Measurements from ENCODE around the gene MT1B. TPM values are rescaled to one million over a fixed set of nuclear protein-coding genes. Genes with fewer than 3 reads are reported as not detected.

Gene MT1B
- total and polyA plus RNA-seq, 2 donors from 2014 or later = not detected

DNA sequence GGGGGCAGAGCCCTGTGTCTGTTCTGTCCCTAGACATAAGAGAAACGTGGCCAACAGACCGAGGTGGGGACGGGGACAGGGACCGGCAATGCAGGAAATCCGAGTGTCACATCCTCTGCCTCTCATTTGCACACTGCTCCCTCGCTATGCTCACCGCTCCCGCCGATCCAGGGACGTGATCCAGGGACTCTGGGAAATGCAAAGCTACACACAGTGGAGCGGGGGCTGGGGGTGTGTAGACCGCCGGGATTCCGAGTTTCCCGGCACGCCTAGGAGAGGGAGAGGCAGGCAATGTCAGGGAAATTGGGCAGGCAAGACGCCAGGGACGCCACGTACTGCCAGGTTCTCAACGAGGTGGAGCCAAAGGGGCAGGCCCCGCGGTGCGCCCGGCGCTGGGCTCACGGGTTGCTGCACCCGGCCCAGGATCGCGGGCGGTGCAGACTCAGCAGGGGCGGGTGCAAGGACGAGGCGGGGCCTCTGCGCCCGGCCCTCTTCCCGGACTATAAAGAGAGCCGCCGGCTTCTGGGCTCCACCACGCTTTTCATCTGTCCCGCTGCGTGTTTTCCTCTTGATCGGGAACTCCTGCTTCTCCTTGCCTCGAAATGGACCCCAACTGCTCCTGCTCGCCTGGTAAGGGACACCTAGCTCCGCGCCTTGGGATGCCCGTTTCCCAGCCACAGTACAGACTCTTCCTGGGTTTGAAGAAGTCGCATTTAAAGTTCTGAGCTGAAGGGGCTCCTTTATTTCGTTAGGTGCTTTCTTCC is 30.4 kb downstream of the MT1B start, which contains the start of gene MT1X:
MT1X (plus strand) TSS at position 532 of the 764 bp plus-strand sequence; CDS start at position 603, 71 bp downstream.
- H3K4me1 ChIP-seq (ENCODE audit: control insufficient read depth in 2 of 3, insufficient read depth in 2 of 3, low read depth in 1 of 3, low read length in 3 of 3) = peaks cover 0 to 9% (median 5%) of the 10 kb centered on the region in 3 donors
- H3K27ac ChIP-seq (ENCODE audit: low read depth in 2 of 2, low read length in 2 of 2) = peak within 1 kb of the TSS; percentile 39 to 71
- no peaks in the 10 kb centered on the region for H3K36me3 ChIP-seq (ENCODE audit: control insufficient read depth in 2 of 3, insufficient read depth in 3 of 3, low read length in 3 of 3)
- no peaks in the 10 kb centered on the region for H3K27me3 ChIP-seq (ENCODE audit: control insufficient read depth, insufficient read depth, low read length)
- peak within 1 kb of the TSS; percentile 50 to 94 (median 57) for H3K9ac ChIP-seq (ENCODE audit: low read length in 3 of 3)
- peak; percentile 87 to 98 (median 93) for DNase-seq
- H3K9me3 ChIP-seq (ENCODE audit: control insufficient read depth in 2 of 3, insufficient read depth in 1 of 3, low read length in 3 of 3) = no peaks in the 10 kb centered on the region
- no peak for FAIRE-seq
- peak within 1 kb of the TSS; percentile 71 to 94 (median 91) for H3K4me3 ChIP-seq (ENCODE audit: low read length in 3 of 3)
- TF ChIP-seq, protein P1, sequence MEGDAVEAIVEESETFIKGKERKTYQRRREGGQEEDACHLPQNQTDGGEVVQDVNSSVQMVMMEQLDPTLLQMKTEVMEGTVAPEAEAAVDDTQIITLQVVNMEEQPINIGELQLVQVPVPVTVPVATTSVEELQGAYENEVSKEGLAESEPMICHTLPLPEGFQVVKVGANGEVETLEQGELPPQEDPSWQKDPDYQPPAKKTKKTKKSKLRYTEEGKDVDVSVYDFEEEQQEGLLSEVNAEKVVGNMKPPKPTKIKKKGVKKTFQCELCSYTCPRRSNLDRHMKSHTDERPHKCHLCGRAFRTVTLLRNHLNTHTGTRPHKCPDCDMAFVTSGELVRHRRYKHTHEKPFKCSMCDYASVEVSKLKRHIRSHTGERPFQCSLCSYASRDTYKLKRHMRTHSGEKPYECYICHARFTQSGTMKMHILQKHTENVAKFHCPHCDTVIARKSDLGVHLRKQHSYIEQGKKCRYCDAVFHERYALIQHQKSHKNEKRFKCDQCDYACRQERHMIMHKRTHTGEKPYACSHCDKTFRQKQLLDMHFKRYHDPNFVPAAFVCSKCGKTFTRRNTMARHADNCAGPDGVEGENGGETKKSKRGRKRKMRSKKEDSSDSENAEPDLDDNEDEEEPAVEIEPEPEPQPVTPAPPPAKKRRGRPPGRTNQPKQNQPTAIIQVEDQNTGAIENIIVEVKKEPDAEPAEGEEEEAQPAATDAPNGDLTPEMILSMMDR (IDR thresholded peaks at IDR 0.05; ENCODE audit: borderline replicate concordance, extremely low read depth, insufficient read depth) = no peak
- intact Hi-C loops (cut with DNase I) = loop anchor here (10.0 kb wide), 1 partner anchor 77 kb away; the partner anchor contains the start of gene MT2A

DNA sequence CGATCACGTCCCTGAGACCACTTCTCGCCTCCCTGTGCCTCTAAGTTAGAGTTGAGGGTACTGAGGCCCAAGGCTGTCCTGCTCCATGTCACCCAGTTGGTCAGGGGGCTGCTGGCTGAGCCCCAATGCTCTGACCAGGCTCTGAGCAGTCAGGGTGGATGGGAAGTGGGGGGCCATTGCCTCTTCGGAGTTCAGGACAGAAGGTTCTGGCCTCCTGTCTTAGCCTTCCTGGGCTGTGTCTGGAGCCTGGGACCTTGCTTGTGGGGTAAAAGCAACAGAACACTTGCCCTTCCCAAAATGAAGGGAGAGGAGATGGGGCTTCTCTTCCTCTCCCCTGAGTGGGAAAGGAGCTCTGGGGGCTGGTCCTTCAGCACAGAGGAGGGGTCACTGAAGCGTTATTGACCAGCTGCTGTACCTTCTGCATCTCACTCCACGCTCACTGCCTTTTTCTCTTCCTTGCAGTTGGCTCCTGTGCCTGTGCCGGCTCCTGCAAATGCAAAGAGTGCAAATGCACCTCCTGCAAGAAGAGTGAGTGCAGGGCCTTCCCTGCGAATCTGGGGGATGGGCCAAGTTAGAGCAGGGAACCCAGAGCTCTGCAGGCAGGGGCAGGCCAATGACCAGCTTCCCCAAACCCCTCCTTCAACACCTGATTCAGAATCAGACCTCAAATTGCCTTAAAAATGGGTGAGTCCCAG is 31.2 kb downstream of the MT1B start:
- Histone ChIP-seq H3K4me1 (ENCODE audit: control insufficient read depth in 2 of 3, insufficient read depth in 2 of 3, low read depth in 1 of 3, low read length in 3 of 3) (peaks cover 0 to 9% (median 5%) of the 10 kb centered on the region in 3 donors), H3K27ac (ENCODE audit: low read depth in 2 of 2, low read length in 2 of 2) (peak overlapping the region; percentile 26 to 38), H3K27me3 (ENCODE audit: control insufficient read depth, insufficient read depth, low read length) (no peaks in the 10 kb centered on the region), H3K9me3 (ENCODE audit: control insufficient read depth in 2 of 3, insufficient read depth in 1 of 3, low read length in 3 of 3) (no peaks in the 10 kb centered on the region), H3K9ac (ENCODE audit: low read length in 3 of 3) (peak overlapping the region; percentile 50 to 94 (median 57)), H3K36me3 (ENCODE audit: control insufficient read depth in 2 of 3, insufficient read depth in 3 of 3, low read length in 3 of 3) (no peaks in the 10 kb centered on the region), H3K4me3 (ENCODE audit: low read length in 3 of 3) (peak overlapping the region; percentile 71 to 94 (median 91))
- no peak for FAIRE-seq
- intact Hi-C loops (cut with DNase I) = loop anchor here (10.0 kb wide), 1 partner anchor 78 kb away; the partner anchor contains the start of gene MT2A
- DNase-seq = no peak
- TF ChIP-seq, protein P1 (IDR thresholded peaks at IDR 0.05; ENCODE audit: borderline replicate concordance, extremely low read depth, insufficient read depth) = no peak

DNA sequence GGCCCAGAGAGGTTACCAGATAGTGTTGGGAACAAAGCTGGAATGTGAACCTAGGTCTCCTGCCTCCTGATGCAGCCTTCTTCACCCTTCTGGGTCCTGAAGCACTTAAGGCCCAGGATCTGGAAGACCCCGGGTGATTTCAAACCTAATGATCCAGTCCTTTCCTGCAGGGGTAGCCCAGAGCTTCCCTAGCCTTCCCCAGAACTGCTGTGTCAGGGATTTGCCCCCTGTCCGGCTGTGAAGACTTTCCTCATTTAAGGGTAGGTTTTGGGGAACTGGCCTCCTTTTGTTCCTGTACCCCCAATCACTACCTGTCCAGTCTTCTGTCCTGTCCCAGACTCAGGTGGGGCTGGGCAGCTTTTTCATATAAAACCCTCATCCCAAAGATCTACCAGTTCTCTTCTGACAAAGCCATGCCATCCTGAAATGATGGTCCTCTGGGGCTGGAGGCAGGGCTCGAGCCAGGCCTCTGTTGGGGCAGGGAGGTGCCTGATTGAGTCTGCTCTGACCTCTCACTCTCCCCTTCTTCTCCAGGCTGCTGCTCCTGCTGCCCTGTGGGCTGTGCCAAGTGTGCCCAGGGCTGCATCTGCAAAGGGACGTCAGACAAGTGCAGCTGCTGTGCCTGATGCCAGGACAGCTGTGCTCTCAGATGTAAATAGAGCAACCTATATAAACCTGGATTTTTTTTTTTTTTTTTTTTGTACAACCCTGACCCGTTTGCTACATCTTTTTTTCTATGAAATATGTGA is 31.9 kb downstream of the MT1B start:
- Histone ChIP-seq H3K9ac (ENCODE audit: low read length in 3 of 3) (peak overlapping the region in 2 of 3 donors; percentile 2 to 94), H3K27ac (ENCODE audit: low read depth in 2 of 2, low read length in 2 of 2) (peak overlapping the region in 1 of 2 donors; percentile 38), H3K36me3 (ENCODE audit: control insufficient read depth in 2 of 3, insufficient read depth in 3 of 3, low read length in 3 of 3) (no peaks in the 10 kb centered on the region), H3K4me1 (ENCODE audit: control insufficient read depth in 2 of 3, insufficient read depth in 2 of 3, low read depth in 1 of 3, low read length in 3 of 3) (peaks cover 0 to 9% (median 5%) of the 10 kb centered on the region in 3 donors), H3K27me3 (ENCODE audit: control insufficient read depth, insufficient read depth, low read length) (no peaks in the 10 kb centered on the region), H3K4me3 (ENCODE audit: low read length in 3 of 3) (peak overlapping the region in 2 of 3 donors; percentile 91 to 94), H3K9me3 (ENCODE audit: control insufficient read depth in 2 of 3, insufficient read depth in 1 of 3, low read length in 3 of 3) (no peaks in the 10 kb centered on the region)
- FAIRE-seq (no peak), DNase-seq (no peak)
- intact Hi-C loops (cut with DNase I) = loop anchor here (10.0 kb wide), 1 partner anchor 79 kb away; the partner anchor contains the start of gene MT2A
- TF ChIP-seq, protein P1 (IDR thresholded peaks at IDR 0.05; ENCODE audit: borderline replicate concordance, extremely low read depth, insufficient read depth) = no peak

All from kidney (tissue), 14 donors.